HEK293 (cell line): ENCODE data around the gene MMP1.

ENCODE experiments used
- CTCF ChIA-PET: fragments of 350-600 bp; formaldehyde crosslinking; extraction: SDS; loops from one replicate; lab custom pipeline; 2021; ENCODE audit warnings: antibody characterized with exemption; lab: Yijun Ruan, JAX
- POLR2A ChIA-PET: fragments of 300-600 bp; formaldehyde crosslinking; extraction: SDS; loops from one replicate; lab custom pipeline; 2020; ENCODE audit warnings: antibody characterized with exemption, inconsistent platforms; lab: Yijun Ruan, JAX
- H3K27ac ChIP-seq: fragments of 200-500 bp; sonication (Bioruptor generic); 2 replicates; pipeline ENCODE4 v1.5.1; 2014; ENCODE audit warnings: low read depth, low read length, control low read depth, inconsistent platforms; ENCODE audit errors: extremely low read depth
- H3K36me3 ChIP-seq, 2 experiments: fragments of 200-500 bp in 1 of 2; sonication (Bioruptor generic) in 1 of 2; 1 replicate in 1 of 2; 2 replicates in 1 of 2; pipeline ENCODE4 v1.5.1; 2014 to 2017; ENCODE audit warnings: inconsistent platforms in 2 of 2, low read length in 2 of 2; ENCODE audit not compliant: control insufficient read depth in 2 of 2, insufficient read depth in 1 of 2
- H3K4me1 ChIP-seq: fragments of 200-500 bp; sonication (Bioruptor generic); 2 replicates; pipeline ENCODE4 v1.5.1; 2014; ENCODE audit warnings: mild to moderate bottlenecking, low read length, inconsistent platforms; ENCODE audit not compliant: control insufficient read depth, insufficient read depth
- H3K4me3 ChIP-seq: 2 replicates; pipeline ENCODE4 v1.5.1; 2011; ENCODE audit warnings: low read depth, mild to moderate bottlenecking, control low read depth, low read length, moderate library complexity
- H3K9me3 ChIP-seq: fragments of 200-500 bp; sonication (Bioruptor generic); 2 replicates; pipeline ENCODE4 v1.5.1; 2014; ENCODE audit warnings: low read depth, low read length, inconsistent platforms; ENCODE audit not compliant: control insufficient read depth, insufficient read depth
- AEBP2 ChIP-seq: fragments of 450-650 bp; formaldehyde crosslinking; IDR thresholded peaks from 2 replicates; pipeline ENCODE4 v1.5.1; 2016; ENCODE audit warnings: missing biosample characterization, missing genetic modification characterization, borderline replicate concordance
- GLI2 ChIP-seq: fragments of 450-650 bp; formaldehyde crosslinking; IDR thresholded peaks from 2 replicates; pipeline ENCODE4; 2017; ENCODE audit warnings: missing biosample characterization, missing genetic modification characterization, low read depth, borderline replicate concordance
- GLIS1 ChIP-seq: fragments of 450-650 bp; formaldehyde crosslinking; IDR thresholded peaks from 2 replicates; pipeline ENCODE4 v1.5.1; 2016; ENCODE audit warnings: missing biosample characterization, missing genetic modification characterization
- INSM2 ChIP-seq: fragments of 450-650 bp; formaldehyde crosslinking; IDR thresholded peaks from 2 replicates; pipeline ENCODE4 v1.5.1; 2016; ENCODE audit warnings: missing biosample characterization, missing genetic modification characterization
- MZF1 ChIP-seq: fragments of 450-650 bp; formaldehyde crosslinking; IDR thresholded peaks from 2 replicates; pipeline ENCODE4 v1.5.1; 2017; ENCODE audit warnings: missing biosample characterization, missing genetic modification characterization, borderline replicate concordance
- SCRT1 ChIP-seq: fragments of 450-650 bp; formaldehyde crosslinking; IDR thresholded peaks from 2 replicates; pipeline ENCODE4 v1.5.1; 2016; ENCODE audit warnings: missing biosample characterization, missing genetic modification characterization, borderline replicate concordance
- SCRT2 ChIP-seq: fragments of 450-650 bp; formaldehyde crosslinking; IDR thresholded peaks from 2 replicates; pipeline ENCODE4 v1.5.1; 2016; ENCODE audit warnings: missing biosample characterization, missing genetic modification characterization
- TRIM28 ChIP-seq: IDR thresholded peaks from 2 replicates; pipeline ENCODE4 v1.6.1; 2011; ENCODE audit warnings: low read length, control low read depth, borderline replicate concordance
- WT1 ChIP-seq: fragments of 450-650 bp; formaldehyde crosslinking; IDR thresholded peaks from 2 replicates; pipeline ENCODE4 v1.5.1; 2016; ENCODE audit warnings: missing biosample characterization, missing genetic modification characterization
- ZBTB7A ChIP-seq: fragments of 450-650 bp; formaldehyde crosslinking; IDR thresholded peaks from 2 replicates; pipeline ENCODE4 v1.5.1; 2016; ENCODE audit warnings: low read depth, missing biosample characterization, missing genetic modification characterization
- ZFHX2 ChIP-seq: fragments of 450-650 bp; formaldehyde crosslinking; conservative IDR thresholded peaks from 2 replicates; pipeline ENCODE4 v1.5.1; 2016; ENCODE audit warnings: missing biosample characterization, missing genetic modification characterization
- ZNF133 ChIP-seq: fragments of 450-650 bp; formaldehyde crosslinking; IDR thresholded peaks from 2 replicates; pipeline ENCODE4 v1.5.1; 2016; ENCODE audit warnings: missing biosample characterization, missing genetic modification characterization
- ZNF169 ChIP-seq: fragments of 450-650 bp; formaldehyde crosslinking; IDR thresholded peaks from 2 replicates; pipeline ENCODE4 v1.5.1; 2016; ENCODE audit warnings: missing biosample characterization, missing genetic modification characterization
- ZNF175 ChIP-seq: fragments of 450-650 bp; formaldehyde crosslinking; IDR thresholded peaks from 2 replicates; pipeline ENCODE4 v1.5.1; 2016; ENCODE audit warnings: missing biosample characterization, missing genetic modification characterization
- ZNF202 ChIP-seq: fragments of 450-650 bp; formaldehyde crosslinking; IDR thresholded peaks from 2 replicates; pipeline ENCODE4 v1.5.1; 2016; ENCODE audit warnings: missing biosample characterization, missing genetic modification characterization, borderline replicate concordance
- ZNF324 ChIP-seq: fragments of 450-650 bp; formaldehyde crosslinking; IDR thresholded peaks from 2 replicates; pipeline ENCODE4 v1.5.1; 2016; ENCODE audit warnings: missing biosample characterization, missing genetic modification characterization
- ZNF350 ChIP-seq: fragments of 450-650 bp; formaldehyde crosslinking; IDR thresholded peaks from 2 replicates; pipeline ENCODE4 v1.5.0; 2017; ENCODE audit warnings: missing biosample characterization, mild to moderate bottlenecking, missing genetic modification characterization
- ZNF529 ChIP-seq: fragments of 450-650 bp; formaldehyde crosslinking; IDR thresholded peaks from 2 replicates; pipeline ENCODE4 v1.5.1; 2017; ENCODE audit warnings: missing genetic modification characterization, missing biosample characterization; ENCODE audit not compliant: insufficient replicate concordance
- ZNF580 ChIP-seq: fragments of 450-650 bp; formaldehyde crosslinking; IDR thresholded peaks from 2 replicates; pipeline ENCODE4 v1.5.1; 2016; ENCODE audit warnings: missing biosample characterization, missing genetic modification characterization
- ZNF664 ChIP-seq: fragments of 450-650 bp; formaldehyde crosslinking; IDR thresholded peaks from 2 replicates; pipeline ENCODE4 v1.5.1; 2016; ENCODE audit warnings: missing biosample characterization, missing genetic modification characterization
- ZNF701 ChIP-seq: fragments of 450-650 bp; formaldehyde crosslinking; IDR thresholded peaks from 2 replicates; pipeline ENCODE4 v1.5.1; 2016; ENCODE audit warnings: missing biosample characterization, missing genetic modification characterization
- ZNF76 ChIP-seq: fragments of 450-650 bp; formaldehyde crosslinking; IDR thresholded peaks from 2 replicates; pipeline ENCODE4; 2016; ENCODE audit warnings: low read depth, missing biosample characterization, missing genetic modification characterization, borderline replicate concordance
- ZNF792 ChIP-seq: fragments of 450-650 bp; formaldehyde crosslinking; IDR thresholded peaks from 2 replicates; pipeline ENCODE4 v1.5.1; 2016; ENCODE audit warnings: missing biosample characterization, missing genetic modification characterization
- ZNF837 ChIP-seq: fragments of 450-650 bp; formaldehyde crosslinking; IDR thresholded peaks from 2 replicates; pipeline ENCODE4 v1.5.1; 2016; ENCODE audit warnings: missing biosample characterization, missing genetic modification characterization
- ZNF843 ChIP-seq: fragments of 450-650 bp; formaldehyde crosslinking; IDR thresholded peaks from 2 replicates; pipeline ENCODE4 v1.5.1; 2016; ENCODE audit warnings: missing biosample characterization, missing genetic modification characterization
- ZXDB ChIP-seq: fragments of 450-650 bp; formaldehyde crosslinking; IDR thresholded peaks from 2 replicates; pipeline ENCODE4 v1.5.1; 2016; ENCODE audit warnings: missing biosample characterization, missing genetic modification characterization
- TF ChIP-seq, protein P1 (sequence below): fragments of 450-650 bp; formaldehyde crosslinking; IDR thresholded peaks from 2 replicates; pipeline ENCODE4 v1.5.1; 2017; ENCODE audit warnings: missing biosample characterization, mild to moderate bottlenecking, missing genetic modification characterization, moderate library complexity
- TF ChIP-seq, protein P2 (sequence below): fragments of 450-650 bp; IDR thresholded peaks from 2 replicates; pipeline ENCODE4 v1.5.1; 2018; ENCODE audit warnings: missing biosample characterization, mild to moderate bottlenecking, missing genetic modification characterization
- TF ChIP-seq, protein P3 (sequence below): fragments of 450-650 bp; formaldehyde crosslinking; IDR thresholded peaks from 2 replicates; pipeline ENCODE4 v1.5.1; 2016; ENCODE audit warnings: missing biosample characterization, missing genetic modification characterization

Gene MMP1

GRCh38 chr11:102807921-102808320, 10.0 kb upstream of the MMP1 start:
- H3K9me3 ChIP-seq, result no peaks in the 10 kb centered on the region
- no peaks in the 10 kb centered on the region for H3K4me1 ChIP-seq
- no peak overlapping the region for H3K27ac ChIP-seq
- ChIA-PET POLR2A (no interaction called here), CTCF (interaction anchor here (1.6 kb wide), 1 partner anchor 133 kb away, joined by 4 read pairs; no protein-coding TSS in a partner anchor)
- H3K36me3 ChIP-seq, result no peaks in the 10 kb centered on the region
- TF ChIP-seq ZNF324 (no peak), ZNF202 (tag by site-specific recombination) (no peak), SCRT2 (tag by site-specific recombination) (no peak), ZNF792 (tag by site-specific recombination) (no peak), ZNF133 (tag by site-specific recombination) (no peak), ZNF837 (tag by site-specific recombination) (no peak), GLI2 (tag by site-specific recombination) (no peak), ZBTB7A (tag by site-specific recombination) (no peak), ZNF529 (tag by site-specific recombination) (no peak), ZFHX2 (no peak), MZF1 (no peak), ZNF580 (tag by site-specific recombination) (no peak), TRIM28 (no peak), GLIS1 (tag by site-specific recombination) (no peak), ZNF350 (tag by site-specific recombination) (no peak)
- TF ChIP-seq, protein P1, sequence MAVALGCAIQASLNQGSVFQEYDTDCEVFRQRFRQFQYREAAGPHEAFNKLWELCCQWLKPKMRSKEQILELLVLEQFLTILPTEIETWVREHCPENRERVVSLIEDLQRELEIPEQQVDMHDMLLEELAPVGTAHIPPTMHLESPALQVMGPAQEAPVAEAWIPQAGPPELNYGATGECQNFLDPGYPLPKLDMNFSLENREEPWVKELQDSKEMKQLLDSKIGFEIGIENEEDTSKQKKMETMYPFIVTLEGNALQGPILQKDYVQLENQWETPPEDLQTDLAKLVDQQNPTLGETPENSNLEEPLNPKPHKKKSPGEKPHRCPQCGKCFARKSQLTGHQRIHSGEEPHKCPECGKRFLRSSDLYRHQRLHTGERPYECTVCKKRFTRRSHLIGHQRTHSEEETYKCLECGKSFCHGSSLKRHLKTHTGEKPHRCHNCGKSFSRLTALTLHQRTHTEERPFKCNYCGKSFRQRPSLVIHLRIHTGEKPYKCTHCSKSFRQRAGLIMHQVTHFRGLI, result no peak
- TF ChIP-seq, protein P2, sequence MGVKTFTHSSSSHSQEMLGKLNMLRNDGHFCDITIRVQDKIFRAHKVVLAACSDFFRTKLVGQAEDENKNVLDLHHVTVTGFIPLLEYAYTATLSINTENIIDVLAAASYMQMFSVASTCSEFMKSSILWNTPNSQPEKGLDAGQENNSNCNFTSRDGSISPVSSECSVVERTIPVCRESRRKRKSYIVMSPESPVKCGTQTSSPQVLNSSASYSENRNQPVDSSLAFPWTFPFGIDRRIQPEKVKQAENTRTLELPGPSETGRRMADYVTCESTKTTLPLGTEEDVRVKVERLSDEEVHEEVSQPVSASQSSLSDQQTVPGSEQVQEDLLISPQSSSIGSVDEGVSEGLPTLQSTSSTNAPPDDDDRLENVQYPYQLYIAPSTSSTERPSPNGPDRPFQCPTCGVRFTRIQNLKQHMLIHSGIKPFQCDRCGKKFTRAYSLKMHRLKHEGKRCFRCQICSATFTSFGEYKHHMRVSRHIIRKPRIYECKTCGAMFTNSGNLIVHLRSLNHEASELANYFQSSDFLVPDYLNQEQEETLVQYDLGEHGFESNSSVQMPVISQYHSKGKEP, result no peak
- TF ChIP-seq, all 188 proteins: peak for 0
- no peak overlapping the region for H3K4me3 ChIP-seq

DNA sequence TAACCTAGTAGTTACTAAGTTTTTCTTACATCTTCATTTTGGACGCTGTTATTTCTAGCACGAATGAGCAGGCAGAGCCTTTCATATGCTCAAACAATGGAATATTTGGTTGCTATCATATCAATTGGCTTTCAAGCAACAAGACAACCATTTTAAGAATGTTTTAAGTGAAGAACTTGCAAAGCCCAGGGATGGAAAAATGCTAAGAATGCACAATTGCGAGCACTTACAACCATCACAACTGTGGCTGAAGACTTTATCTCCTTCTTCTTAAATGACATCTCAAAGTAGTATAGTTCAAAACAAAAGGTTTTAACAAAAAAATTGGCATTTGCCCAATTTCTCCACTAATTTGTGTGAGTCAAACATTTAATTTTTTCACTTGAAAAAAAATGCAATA, 8.3 kb upstream of the MMP1 start:
- H3K4me1 ChIP-seq, result no peaks in the 10 kb centered on the region
- no peak for TF ChIP-seq ZNF701 (tag by site-specific recombination)
- TF ChIP-seq ZNF580 (tag by site-specific recombination), result no peak
- TF ChIP-seq ZNF76 (tag by site-specific recombination), result no peak
- no peak for TF ChIP-seq ZNF664
- TF ChIP-seq AEBP2 (tag by site-specific recombination), result no peak
- TF ChIP-seq ZNF843 (tag by site-specific recombination), result no peak
- no peak for TF ChIP-seq ZNF169 (tag by site-specific recombination)
- no peak for TF ChIP-seq WT1 (tag by site-specific recombination)
- TF ChIP-seq ZNF175 (tag by site-specific recombination), result no peak
- TF ChIP-seq SCRT1 (tag by site-specific recombination), result no peak
- TF ChIP-seq ZXDB (tag by site-specific recombination), result no peak
- no peak for TF ChIP-seq INSM2 (tag by site-specific recombination)
- TF ChIP-seq, protein P3, sequence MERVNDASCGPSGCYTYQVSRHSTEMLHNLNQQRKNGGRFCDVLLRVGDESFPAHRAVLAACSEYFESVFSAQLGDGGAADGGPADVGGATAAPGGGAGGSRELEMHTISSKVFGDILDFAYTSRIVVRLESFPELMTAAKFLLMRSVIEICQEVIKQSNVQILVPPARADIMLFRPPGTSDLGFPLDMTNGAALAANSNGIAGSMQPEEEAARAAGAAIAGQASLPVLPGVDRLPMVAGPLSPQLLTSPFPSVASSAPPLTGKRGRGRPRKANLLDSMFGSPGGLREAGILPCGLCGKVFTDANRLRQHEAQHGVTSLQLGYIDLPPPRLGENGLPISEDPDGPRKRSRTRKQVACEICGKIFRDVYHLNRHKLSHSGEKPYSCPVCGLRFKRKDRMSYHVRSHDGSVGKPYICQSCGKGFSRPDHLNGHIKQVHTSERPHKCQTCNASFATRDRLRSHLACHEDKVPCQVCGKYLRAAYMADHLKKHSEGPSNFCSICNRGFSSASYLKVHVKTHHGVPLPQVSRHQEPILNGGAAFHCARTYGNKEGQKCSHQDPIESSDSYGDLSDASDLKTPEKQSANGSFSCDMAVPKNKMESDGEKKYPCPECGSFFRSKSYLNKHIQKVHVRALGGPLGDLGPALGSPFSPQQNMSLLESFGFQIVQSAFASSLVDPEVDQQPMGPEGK (tag by site-specific recombination), result no peak
- TF ChIP-seq, all 188 proteins: peak for 0
- no peak overlapping the region for H3K27ac ChIP-seq
- H3K4me3 ChIP-seq, result no peak overlapping the region
- ChIA-PET CTCF (no interaction called here), POLR2A (no interaction called here)
- no peaks in the 10 kb centered on the region for H3K9me3 ChIP-seq
- H3K36me3 ChIP-seq, result no peaks in the 10 kb centered on the region
